ENCODE results near the gene GRB14.

The GRB14 gene

GRCh38 chr2:164609790-164610189, 11.5 kb downstream of the GRB14 start:
- Histone ChIP-seq H3K9ac (ENCODE audit: low read length) (no peak overlapping the region), H3K4me3 (ENCODE audit: low read depth in 1 of 2, low read length in 2 of 2) (no peak overlapping the region)

DNA sequence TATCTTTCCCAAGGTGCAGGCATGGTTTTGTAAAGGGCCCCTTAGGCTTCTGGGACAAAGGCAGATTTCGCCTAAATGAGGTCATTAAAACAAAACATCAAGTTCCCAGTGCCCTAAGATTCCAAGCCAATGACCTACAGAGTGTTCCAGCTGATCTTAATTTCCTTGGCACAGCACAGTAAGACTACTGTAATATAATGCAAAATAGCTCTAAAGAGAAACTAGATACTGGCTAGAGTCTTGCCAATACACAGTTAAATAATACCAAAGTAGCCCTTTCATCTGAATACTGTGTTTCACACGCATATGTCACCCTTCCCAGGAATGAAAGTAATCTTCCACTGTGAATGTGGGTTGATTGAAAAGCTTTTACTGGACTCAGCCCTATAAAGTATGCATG, 14.7 kb downstream of the GRB14 start:
- Histone ChIP-seq H3K27me3 (ENCODE audit: control insufficient read depth in 1 of 2, insufficient read depth in 2 of 2, low read length in 2 of 2) (no peaks in the 10 kb centered on the region), H3K36me3 (ENCODE audit: insufficient read depth, low read length) (no peaks in the 10 kb centered on the region), H3K9ac (ENCODE audit: low read length) (no peak overlapping the region), H3K9me3 (ENCODE audit: low read length) (no peaks in the 10 kb centered on the region), H3K4me3 (ENCODE audit: low read depth in 1 of 2, low read length in 2 of 2) (no peak overlapping the region), H3K4me1 (ENCODE audit: insufficient read depth, low read length) (peaks cover 7% of the 10 kb centered on the region), H3K27ac (ENCODE audit: low read depth, low read length) (peak overlapping the region; percentile 10)

More at GRCh38 chr2:164609790-164610189, 11.5 kb downstream of the GRB14 start:
- no peaks in the 10 kb centered on the region for H3K27me3 ChIP-seq (ENCODE audit: control insufficient read depth in 1 of 2, insufficient read depth in 2 of 2, low read length in 2 of 2)
- no peak overlapping the region for H3K27ac ChIP-seq (ENCODE audit: low read depth, low read length)
- peaks cover 7% of the 10 kb centered on the region for H3K4me1 ChIP-seq (ENCODE audit: insufficient read depth, low read length)
- no peaks in the 10 kb centered on the region for H3K9me3 ChIP-seq (ENCODE audit: low read length)
- H3K36me3 ChIP-seq (ENCODE audit: insufficient read depth, low read length), result no peaks in the 10 kb centered on the region

DNA sequence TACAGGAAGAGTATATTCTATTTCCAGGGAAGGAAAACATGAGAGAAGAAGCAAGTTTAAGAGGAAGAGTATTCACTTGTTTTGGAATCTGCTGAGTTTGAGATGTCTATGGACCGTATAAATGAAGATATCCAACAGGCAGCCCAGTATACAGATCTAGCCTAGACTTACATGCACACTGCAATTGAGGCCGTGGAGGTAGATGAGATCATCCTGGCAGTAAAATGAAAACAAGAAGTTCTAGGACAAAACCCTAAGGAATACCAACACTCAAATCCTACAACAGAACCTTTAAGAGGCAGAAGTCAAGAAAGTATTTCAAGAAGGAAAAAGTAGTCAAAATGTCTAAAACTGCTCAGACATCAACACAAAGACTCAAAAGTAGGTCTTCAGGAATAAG, 16.0 kb downstream of the GRB14 start:
- H3K9ac ChIP-seq (ENCODE audit: low read length), result no peak overlapping the region
- no peak overlapping the region for H3K4me3 ChIP-seq (ENCODE audit: low read depth in 1 of 2, low read length in 2 of 2)
- H3K36me3 ChIP-seq (ENCODE audit: insufficient read depth, low read length), result no peaks in the 10 kb centered on the region
- peaks cover 7% of the 10 kb centered on the region for H3K4me1 ChIP-seq (ENCODE audit: insufficient read depth, low read length)
- no peaks in the 10 kb centered on the region for H3K27me3 ChIP-seq (ENCODE audit: control insufficient read depth in 1 of 2, insufficient read depth in 2 of 2, low read length in 2 of 2)
- H3K27ac ChIP-seq (ENCODE audit: low read depth, low read length), result no peak overlapping the region
- no peaks in the 10 kb centered on the region for H3K9me3 ChIP-seq (ENCODE audit: low read length)

DNA sequence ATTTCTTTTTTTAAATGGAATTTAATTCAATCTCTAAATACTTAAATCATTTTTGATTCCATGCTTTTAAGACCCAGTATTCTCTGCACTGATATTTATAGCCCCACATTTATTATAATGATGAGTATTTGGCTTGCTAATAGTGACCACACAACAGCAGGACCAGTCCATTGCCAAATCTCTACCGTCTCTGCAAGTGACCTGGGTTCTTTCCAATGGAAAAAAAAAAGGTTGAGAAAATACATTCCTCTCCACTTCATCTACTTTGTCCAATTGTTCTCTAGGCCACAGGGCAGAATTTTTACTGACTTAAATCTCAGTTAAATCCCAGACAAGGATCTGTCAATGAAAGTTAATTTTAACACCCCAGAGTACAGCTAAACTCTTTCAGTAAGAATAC, 20.5 kb downstream of the GRB14 start:
- Histone ChIP-seq H3K9ac (ENCODE audit: low read length) (no peak overlapping the region), H3K36me3 (ENCODE audit: insufficient read depth, low read length) (no peaks in the 10 kb centered on the region), H3K9me3 (ENCODE audit: low read length) (no peaks in the 10 kb centered on the region), H3K27ac (ENCODE audit: low read depth, low read length) (no peak overlapping the region), H3K4me1 (ENCODE audit: insufficient read depth, low read length) (no peaks in the 10 kb centered on the region), H3K4me3 (ENCODE audit: low read depth in 1 of 2, low read length in 2 of 2) (no peak overlapping the region), H3K27me3 (ENCODE audit: control insufficient read depth in 1 of 2, insufficient read depth in 2 of 2, low read length in 2 of 2) (no peaks in the 10 kb centered on the region)

DNA sequence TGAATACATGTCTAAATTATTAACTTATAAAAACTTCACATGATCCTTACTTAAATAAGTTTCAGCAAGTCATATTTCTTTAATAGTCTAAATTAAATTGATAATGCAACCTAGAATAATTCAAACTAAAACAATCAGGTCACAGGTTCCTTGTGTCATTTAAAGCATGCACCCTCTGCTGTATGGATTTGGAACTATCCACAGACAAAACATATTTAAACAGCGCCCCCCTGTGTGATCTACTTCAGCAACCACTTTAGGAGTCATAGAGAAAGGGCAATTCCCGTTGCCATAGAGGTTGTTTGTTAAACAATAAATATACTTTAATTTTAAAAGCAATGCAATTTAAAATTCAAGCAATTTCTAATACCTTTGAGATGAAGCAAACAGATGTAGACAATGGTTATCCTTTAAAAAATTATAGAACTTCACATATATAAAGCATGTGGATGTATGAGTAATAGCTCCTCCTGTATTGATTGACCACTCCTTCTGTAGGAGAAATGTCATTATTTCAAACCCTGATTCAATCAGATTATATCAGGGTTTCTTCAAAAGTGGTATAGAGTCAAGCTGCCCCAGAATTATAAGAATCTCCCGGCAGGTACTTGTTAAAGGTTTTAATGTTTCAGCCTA, 21.2 kb downstream of the GRB14 start:
- Histone ChIP-seq H3K27ac (ENCODE audit: low read depth, low read length) (no peak overlapping the region), H3K27me3 (ENCODE audit: control insufficient read depth in 1 of 2, insufficient read depth in 2 of 2, low read length in 2 of 2) (no peaks in the 10 kb centered on the region), H3K4me3 (ENCODE audit: low read depth in 1 of 2, low read length in 2 of 2) (no peak overlapping the region)

DNA sequence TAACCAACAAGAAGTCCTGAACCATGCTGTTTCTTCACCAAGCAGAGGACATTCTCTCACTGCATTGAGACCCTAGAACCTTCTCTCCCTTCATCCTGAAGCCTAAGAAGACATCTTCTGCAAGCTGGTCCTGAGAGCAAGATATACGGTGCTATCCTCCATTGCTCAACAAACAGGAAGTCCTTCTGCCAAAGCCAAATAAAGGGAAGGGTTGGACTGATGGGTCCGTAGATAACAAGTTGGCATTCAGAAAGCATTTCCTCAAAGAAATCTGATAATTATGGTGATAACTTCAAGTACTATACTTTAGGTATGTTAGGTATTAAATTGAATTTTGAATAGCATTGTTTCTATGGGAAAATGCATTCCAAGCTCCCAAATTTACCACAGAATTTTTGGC, 23.3 kb downstream of the GRB14 start:
- H3K27me3 ChIP-seq (ENCODE audit: control insufficient read depth in 1 of 2, insufficient read depth in 2 of 2, low read length in 2 of 2), result no peaks in the 10 kb centered on the region
- no peaks in the 10 kb centered on the region for H3K36me3 ChIP-seq (ENCODE audit: insufficient read depth, low read length)
- H3K9me3 ChIP-seq (ENCODE audit: low read length), result no peaks in the 10 kb centered on the region
- H3K4me3 ChIP-seq (ENCODE audit: low read depth in 1 of 2, low read length in 2 of 2), result no peak overlapping the region
- no peaks in the 10 kb centered on the region for H3K4me1 ChIP-seq (ENCODE audit: insufficient read depth, low read length)
- H3K9ac ChIP-seq (ENCODE audit: low read length), result no peak overlapping the region
- H3K27ac ChIP-seq (ENCODE audit: low read depth, low read length), result no peak overlapping the region

More for the DNA sequence above, 21.2 kb downstream of the GRB14 start:
- no peaks in the 10 kb centered on the region for H3K4me1 ChIP-seq (ENCODE audit: insufficient read depth, low read length)
- H3K9me3 ChIP-seq (ENCODE audit: low read length), result no peaks in the 10 kb centered on the region
- no peaks in the 10 kb centered on the region for H3K36me3 ChIP-seq (ENCODE audit: insufficient read depth, low read length)
- no peak overlapping the region for H3K9ac ChIP-seq (ENCODE audit: low read length)

DNA sequence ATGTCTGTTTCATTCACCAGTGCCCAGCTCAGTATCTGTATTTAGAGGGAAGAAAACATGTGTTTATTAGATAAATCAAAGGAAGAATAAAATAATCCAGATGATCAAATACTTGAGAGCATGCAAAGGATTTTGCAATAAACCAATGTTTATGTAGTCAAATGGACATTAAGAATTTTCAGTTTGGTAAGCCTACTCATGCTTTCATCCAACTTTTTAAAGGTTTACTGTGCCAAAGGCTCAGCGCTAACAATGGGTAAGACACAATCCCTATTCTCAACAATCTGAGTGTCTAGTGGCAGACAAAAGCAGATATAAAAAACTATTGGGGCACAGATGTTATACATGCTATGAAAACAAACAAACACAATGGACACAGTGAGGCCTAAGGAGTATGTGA, 26.3 kb downstream of the GRB14 start:
- H3K9ac ChIP-seq (ENCODE audit: low read length), result no peak overlapping the region
- no peaks in the 10 kb centered on the region for H3K36me3 ChIP-seq (ENCODE audit: insufficient read depth, low read length)
- no peaks in the 10 kb centered on the region for H3K27me3 ChIP-seq (ENCODE audit: control insufficient read depth in 1 of 2, insufficient read depth in 2 of 2, low read length in 2 of 2)
- no peaks in the 10 kb centered on the region for H3K9me3 ChIP-seq (ENCODE audit: low read length)
- H3K4me3 ChIP-seq (ENCODE audit: low read depth in 1 of 2, low read length in 2 of 2), result no peak overlapping the region
- H3K27ac ChIP-seq (ENCODE audit: low read depth, low read length), result no peak overlapping the region
- no peaks in the 10 kb centered on the region for H3K4me1 ChIP-seq (ENCODE audit: insufficient read depth, low read length)

DNA sequence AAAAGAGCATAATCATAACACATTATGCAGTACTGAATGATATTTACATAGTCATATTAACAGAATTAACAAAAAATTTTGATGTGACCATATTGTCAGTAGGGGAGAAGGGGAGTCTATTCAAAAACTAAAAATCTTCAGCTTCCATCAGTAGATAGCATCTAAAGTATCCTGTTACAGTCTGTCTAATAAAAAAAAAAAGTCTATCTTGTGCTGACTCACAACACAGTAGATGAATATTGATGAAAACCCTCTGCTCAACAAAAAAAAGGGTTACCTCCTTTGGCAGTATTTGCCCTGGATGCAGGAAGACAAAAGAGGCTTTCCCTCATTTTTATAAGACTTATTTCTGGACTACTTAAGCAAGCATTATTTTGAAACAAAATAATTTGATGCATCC, 27.3 kb downstream of the GRB14 start:
- H3K9ac ChIP-seq (ENCODE audit: low read length), result no peak overlapping the region
- no peaks in the 10 kb centered on the region for H3K36me3 ChIP-seq (ENCODE audit: insufficient read depth, low read length)
- H3K27ac ChIP-seq (ENCODE audit: low read depth, low read length), result no peak overlapping the region
- no peaks in the 10 kb centered on the region for H3K9me3 ChIP-seq (ENCODE audit: low read length)
- no peaks in the 10 kb centered on the region for H3K27me3 ChIP-seq (ENCODE audit: control insufficient read depth in 1 of 2, insufficient read depth in 2 of 2, low read length in 2 of 2)
- no peak overlapping the region for H3K4me3 ChIP-seq (ENCODE audit: low read depth in 1 of 2, low read length in 2 of 2)
- H3K4me1 ChIP-seq (ENCODE audit: insufficient read depth, low read length), result no peaks in the 10 kb centered on the region

DNA sequence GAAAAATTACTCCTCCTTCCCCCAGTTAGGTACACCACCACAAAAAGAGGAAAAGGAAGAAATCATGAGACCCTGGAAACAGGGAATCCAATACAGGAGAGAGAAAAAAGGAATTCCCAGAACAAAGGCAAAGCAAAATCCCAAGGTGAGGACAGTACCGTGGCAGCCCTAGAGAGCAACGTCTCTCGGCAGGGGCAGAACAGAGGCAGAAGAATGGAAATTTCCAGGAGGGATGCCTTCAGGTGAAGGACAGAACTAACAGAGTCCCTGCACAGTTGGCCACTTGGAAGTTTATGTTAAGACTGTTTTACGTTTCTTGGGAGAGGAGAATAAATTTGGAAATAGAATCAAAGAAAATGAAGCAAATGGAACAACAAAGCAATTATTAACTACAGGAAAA, 27.7 kb downstream of the GRB14 start:
- Histone ChIP-seq H3K27me3 (ENCODE audit: control insufficient read depth in 1 of 2, insufficient read depth in 2 of 2, low read length in 2 of 2) (no peaks in the 10 kb centered on the region), H3K4me1 (ENCODE audit: insufficient read depth, low read length) (no peaks in the 10 kb centered on the region), H3K9ac (ENCODE audit: low read length) (no peak overlapping the region), H3K27ac (ENCODE audit: low read depth, low read length) (no peak overlapping the region), H3K36me3 (ENCODE audit: insufficient read depth, low read length) (no peaks in the 10 kb centered on the region), H3K4me3 (ENCODE audit: low read depth in 1 of 2, low read length in 2 of 2) (no peak overlapping the region), H3K9me3 (ENCODE audit: low read length) (no peaks in the 10 kb centered on the region)

DNA sequence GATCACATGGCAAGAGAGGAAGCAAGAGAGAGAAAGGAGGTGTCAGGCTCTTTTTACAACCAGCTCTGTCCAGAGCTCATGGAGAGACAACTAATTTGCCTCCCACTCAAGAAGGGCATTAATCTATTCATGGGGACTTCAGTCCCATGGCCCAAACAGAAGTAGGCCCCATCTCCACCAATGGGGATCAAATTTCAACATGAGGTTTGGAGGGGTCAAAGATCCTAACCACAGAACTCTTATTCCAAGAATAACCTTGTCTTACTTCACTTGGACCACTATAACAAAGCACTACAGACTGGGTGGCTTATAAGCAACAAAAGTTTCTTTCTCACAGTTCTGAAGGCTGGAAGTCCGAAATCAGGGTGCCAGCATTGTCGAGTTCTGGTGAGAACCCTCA, 31.8 kb downstream of the GRB14 start:
- no peaks in the 10 kb centered on the region for H3K9me3 ChIP-seq (ENCODE audit: low read length)
- no peaks in the 10 kb centered on the region for H3K36me3 ChIP-seq (ENCODE audit: insufficient read depth, low read length)
- H3K4me1 ChIP-seq (ENCODE audit: insufficient read depth, low read length), result no peaks in the 10 kb centered on the region
- no peak overlapping the region for H3K27ac ChIP-seq (ENCODE audit: low read depth, low read length)
- no peaks in the 10 kb centered on the region for H3K27me3 ChIP-seq (ENCODE audit: control insufficient read depth in 1 of 2, insufficient read depth in 2 of 2, low read length in 2 of 2)
- no peak overlapping the region for H3K4me3 ChIP-seq (ENCODE audit: low read depth in 1 of 2, low read length in 2 of 2)
- H3K9ac ChIP-seq (ENCODE audit: low read length), result no peak overlapping the region

GRCh38 chr2:164581050-164581449, 40.2 kb downstream of the GRB14 start:
- Histone ChIP-seq H3K4me1 (ENCODE audit: insufficient read depth, low read length) (no peaks in the 10 kb centered on the region), H3K9me3 (ENCODE audit: low read length) (no peaks in the 10 kb centered on the region), H3K27ac (ENCODE audit: low read depth, low read length) (no peak overlapping the region), H3K27me3 (ENCODE audit: control insufficient read depth in 1 of 2, insufficient read depth in 2 of 2, low read length in 2 of 2) (no peaks in the 10 kb centered on the region), H3K9ac (ENCODE audit: low read length) (no peak overlapping the region), H3K36me3 (ENCODE audit: insufficient read depth, low read length) (no peaks in the 10 kb centered on the region), H3K4me3 (ENCODE audit: low read depth in 1 of 2, low read length in 2 of 2) (no peak overlapping the region)

GRCh38 chr2:164574931-164575330, 46.4 kb downstream of the GRB14 start:
- H3K27ac ChIP-seq (ENCODE audit: low read depth, low read length), result no peak overlapping the region
- no peaks in the 10 kb centered on the region for H3K36me3 ChIP-seq (ENCODE audit: insufficient read depth, low read length)
- no peaks in the 10 kb centered on the region for H3K27me3 ChIP-seq (ENCODE audit: control insufficient read depth in 1 of 2, insufficient read depth in 2 of 2, low read length in 2 of 2)
- H3K9me3 ChIP-seq (ENCODE audit: low read length), result no peaks in the 10 kb centered on the region
- H3K4me1 ChIP-seq (ENCODE audit: insufficient read depth, low read length), result no peaks in the 10 kb centered on the region
- no peak overlapping the region for H3K4me3 ChIP-seq (ENCODE audit: low read depth in 1 of 2, low read length in 2 of 2)
- no peak overlapping the region for H3K9ac ChIP-seq (ENCODE audit: low read length)
